Measurements from ENCODE around the gene ARPC5. TPM values are rescaled to one million over a fixed set of nuclear protein-coding genes. Genes with fewer than 3 reads are reported as not detected.

ARPC5 gene
- total and polyA plus RNA-seq, 2 experiments from 2014 or later, result 144 to 183 TPM

DNA sequence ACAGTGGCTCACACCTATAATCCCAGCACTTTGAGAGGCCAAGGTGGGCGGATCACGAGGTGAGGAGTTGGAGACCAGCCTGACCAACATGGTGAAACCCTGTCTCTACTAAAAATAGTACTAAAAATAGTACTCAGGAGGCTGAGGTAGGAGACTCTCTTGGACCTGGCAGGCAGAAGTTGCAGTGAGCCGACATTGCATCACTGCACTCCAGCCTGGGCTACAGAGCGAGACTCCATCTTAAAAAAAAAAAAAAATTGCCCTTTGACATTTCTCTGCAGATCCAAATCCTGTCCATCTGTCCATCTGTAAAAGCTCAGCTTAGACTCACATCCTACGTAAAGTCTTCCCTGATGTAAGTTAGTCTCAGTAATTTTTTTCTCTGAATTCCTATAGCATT lies 39.1 kb downstream of the ARPC5 start:
- DNase-seq (ENCODE audit: low spot score), result no peak
- WGBS (ENCODE audit: low lambda C conversion rate, missing lambda C conversion rate), result 97% methylated on average over 5 of the region's 5 CpGs
- Histone ChIP-seq H3K9me2 (replicated peaks; ENCODE audit: insufficient read depth) (no peaks in the 10 kb centered on the region), H3K4me1 (ENCODE audit: insufficient read depth) (peaks cover 5% of the 10 kb centered on the region), H3K9me3 (ENCODE audit: low read depth) (no peaks in the 10 kb centered on the region), H2AFZ (no peak overlapping the region), H4K20me1 (ENCODE audit: insufficient read depth, poor library complexity, severe bottlenecking) (no peaks in the 10 kb centered on the region), H3K4me3 (no peak overlapping the region), H3K79me2 (no peaks in the 10 kb centered on the region), H3K4me2 (no peak overlapping the region), H3K27me3 (no peaks in the 10 kb centered on the region), H3K27ac (no peak overlapping the region), H3K36me3 (replicated peaks; ENCODE audit: insufficient read depth, low read depth) (no peaks in the 10 kb centered on the region)
- no peak for TF ChIP-seq EZH2phosphoT487 (IDR thresholded peaks at IDR 0.05; ENCODE audit: low read depth, severe bottlenecking, unreplicated experiment)
- TF ChIP-seq EZH2 (IDR thresholded peaks at IDR 0.05; ENCODE audit: borderline replicate concordance), result no peak
- TF ChIP-seq, protein P1, sequence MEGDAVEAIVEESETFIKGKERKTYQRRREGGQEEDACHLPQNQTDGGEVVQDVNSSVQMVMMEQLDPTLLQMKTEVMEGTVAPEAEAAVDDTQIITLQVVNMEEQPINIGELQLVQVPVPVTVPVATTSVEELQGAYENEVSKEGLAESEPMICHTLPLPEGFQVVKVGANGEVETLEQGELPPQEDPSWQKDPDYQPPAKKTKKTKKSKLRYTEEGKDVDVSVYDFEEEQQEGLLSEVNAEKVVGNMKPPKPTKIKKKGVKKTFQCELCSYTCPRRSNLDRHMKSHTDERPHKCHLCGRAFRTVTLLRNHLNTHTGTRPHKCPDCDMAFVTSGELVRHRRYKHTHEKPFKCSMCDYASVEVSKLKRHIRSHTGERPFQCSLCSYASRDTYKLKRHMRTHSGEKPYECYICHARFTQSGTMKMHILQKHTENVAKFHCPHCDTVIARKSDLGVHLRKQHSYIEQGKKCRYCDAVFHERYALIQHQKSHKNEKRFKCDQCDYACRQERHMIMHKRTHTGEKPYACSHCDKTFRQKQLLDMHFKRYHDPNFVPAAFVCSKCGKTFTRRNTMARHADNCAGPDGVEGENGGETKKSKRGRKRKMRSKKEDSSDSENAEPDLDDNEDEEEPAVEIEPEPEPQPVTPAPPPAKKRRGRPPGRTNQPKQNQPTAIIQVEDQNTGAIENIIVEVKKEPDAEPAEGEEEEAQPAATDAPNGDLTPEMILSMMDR (IDR thresholded peaks at IDR 0.05; ENCODE audit: poor library complexity), result no peak

DNA sequence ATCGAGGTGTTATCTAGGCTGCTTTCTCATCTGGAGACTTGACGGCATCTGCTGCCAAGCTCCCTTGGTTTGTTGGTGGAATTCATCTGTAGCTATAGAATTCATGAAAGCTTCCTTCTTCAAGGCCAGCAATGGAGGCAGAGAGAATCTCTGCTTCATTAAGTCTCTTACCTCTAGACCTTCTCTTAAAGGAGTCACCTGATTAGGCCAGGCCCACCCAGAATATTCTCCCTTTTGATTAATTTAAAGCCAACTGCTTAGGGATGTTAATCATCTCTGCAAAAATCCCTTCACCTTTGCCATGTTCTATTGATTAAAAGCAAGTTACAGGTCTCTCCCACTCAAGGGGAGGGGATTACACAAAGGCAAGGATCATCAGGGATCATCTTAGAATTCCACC lies 40.0 kb downstream of the ARPC5 start:
- Histone ChIP-seq H3K27ac (no peak overlapping the region), H4K20me1 (ENCODE audit: insufficient read depth, poor library complexity, severe bottlenecking) (no peaks in the 10 kb centered on the region), H3K4me2 (no peak overlapping the region), H3K27me3 (no peaks in the 10 kb centered on the region), H3K79me2 (no peaks in the 10 kb centered on the region), H3K4me3 (no peak overlapping the region), H3K4me1 (ENCODE audit: insufficient read depth) (peaks cover 5% of the 10 kb centered on the region), H3K9me3 (ENCODE audit: low read depth) (no peaks in the 10 kb centered on the region), H3K9me2 (replicated peaks; ENCODE audit: insufficient read depth) (no peaks in the 10 kb centered on the region), H3K36me3 (replicated peaks; ENCODE audit: insufficient read depth, low read depth) (no peaks in the 10 kb centered on the region), H2AFZ (no peak overlapping the region)
- DNase-seq (ENCODE audit: low spot score), result no peak
- WGBS (ENCODE audit: low lambda C conversion rate, missing lambda C conversion rate), result 93% methylated on average over 2 of the region's 2 CpGs
- TF ChIP-seq EZH2phosphoT487 (IDR thresholded peaks at IDR 0.05; ENCODE audit: low read depth, severe bottlenecking, unreplicated experiment) (no peak), EZH2 (IDR thresholded peaks at IDR 0.05; ENCODE audit: borderline replicate concordance) (no peak)
- TF ChIP-seq, protein P1 (IDR thresholded peaks at IDR 0.05; ENCODE audit: poor library complexity), result no peak

DNA sequence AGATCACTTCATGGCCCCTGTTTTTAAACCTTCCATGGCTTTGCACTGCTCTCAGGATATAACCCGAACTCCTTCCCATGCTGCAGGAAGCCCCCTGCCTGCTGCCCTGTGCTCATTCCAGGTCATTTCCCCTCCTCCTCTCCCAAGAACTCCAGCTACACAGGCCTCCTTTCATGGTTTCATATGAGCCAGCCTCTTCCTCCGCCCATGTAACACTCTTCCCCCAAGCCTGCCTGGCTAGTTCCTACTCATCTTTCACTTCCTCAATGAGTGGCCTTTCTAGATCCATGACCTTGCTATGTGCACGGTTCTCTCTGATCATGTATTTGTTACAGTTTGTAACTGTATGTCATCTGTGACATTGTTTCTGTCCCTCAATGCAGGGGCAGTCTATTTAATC lies 42.2 kb downstream of the ARPC5 start:
- Histone ChIP-seq H4K20me1 (ENCODE audit: insufficient read depth, poor library complexity, severe bottlenecking) (no peaks in the 10 kb centered on the region), H3K4me3 (no peak overlapping the region), H3K27ac (no peak overlapping the region), H3K79me2 (no peaks in the 10 kb centered on the region), H3K9me2 (replicated peaks; ENCODE audit: insufficient read depth) (no peaks in the 10 kb centered on the region), H3K4me2 (no peak overlapping the region), H3K27me3 (no peaks in the 10 kb centered on the region), H3K4me1 (ENCODE audit: insufficient read depth) (peaks cover 7% of the 10 kb centered on the region), H3K36me3 (replicated peaks; ENCODE audit: insufficient read depth, low read depth) (no peaks in the 10 kb centered on the region), H3K9me3 (ENCODE audit: low read depth) (no peaks in the 10 kb centered on the region), H2AFZ (no peak overlapping the region)
- TF ChIP-seq EZH2phosphoT487 (IDR thresholded peaks at IDR 0.05; ENCODE audit: low read depth, severe bottlenecking, unreplicated experiment), result no peak
- no peak for TF ChIP-seq EZH2 (IDR thresholded peaks at IDR 0.05; ENCODE audit: borderline replicate concordance)
- TF ChIP-seq, protein P1 (IDR thresholded peaks at IDR 0.05; ENCODE audit: poor library complexity), result no peak
- DNase-seq (ENCODE audit: low spot score), result no peak
- 85% methylated on average over 3 of the region's 3 CpGs for WGBS (ENCODE audit: low lambda C conversion rate, missing lambda C conversion rate)

DNA sequence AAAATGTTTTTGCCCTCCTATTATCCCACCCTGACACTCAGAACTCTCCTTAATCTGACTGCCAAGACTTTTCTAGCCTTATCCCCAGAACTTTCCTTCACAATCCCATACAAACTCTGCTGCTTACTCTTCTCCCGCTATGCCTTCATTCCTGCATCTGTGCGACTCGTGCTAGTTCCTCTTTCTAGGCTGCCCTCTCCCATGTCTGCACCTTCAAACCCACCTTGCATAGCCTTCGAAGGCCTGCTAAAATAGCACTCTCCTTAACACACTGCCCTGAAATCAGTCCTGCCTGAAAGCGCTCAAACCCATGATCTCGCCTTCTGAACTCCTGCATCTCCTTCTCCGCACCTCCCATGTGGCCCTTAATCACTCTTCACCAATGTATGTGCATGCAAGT lies 42.9 kb downstream of the ARPC5 start:
- peaks cover 7% of the 10 kb centered on the region for H3K4me1 ChIP-seq (ENCODE audit: insufficient read depth)
- no peak overlapping the region for H2AFZ ChIP-seq
- no peaks in the 10 kb centered on the region for H3K36me3 ChIP-seq (replicated peaks; ENCODE audit: insufficient read depth, low read depth)
- no peaks in the 10 kb centered on the region for H3K9me2 ChIP-seq (replicated peaks; ENCODE audit: insufficient read depth)
- no peak overlapping the region for H3K27ac ChIP-seq
- no peak for TF ChIP-seq EZH2 (IDR thresholded peaks at IDR 0.05; ENCODE audit: borderline replicate concordance)
- TF ChIP-seq, protein P1 (IDR thresholded peaks at IDR 0.05; ENCODE audit: poor library complexity), result no peak
- TF ChIP-seq EZH2phosphoT487 (IDR thresholded peaks at IDR 0.05; ENCODE audit: low read depth, severe bottlenecking, unreplicated experiment), result no peak
- H4K20me1 ChIP-seq (ENCODE audit: insufficient read depth, poor library complexity, severe bottlenecking), result no peaks in the 10 kb centered on the region
- DNase-seq (ENCODE audit: low spot score), result no peak
- no peaks in the 10 kb centered on the region for H3K27me3 ChIP-seq
- no peaks in the 10 kb centered on the region for H3K79me2 ChIP-seq
- H3K4me2 ChIP-seq, result no peak overlapping the region
- 93% methylated on average over 7 of the region's 7 CpGs for WGBS (ENCODE audit: low lambda C conversion rate, missing lambda C conversion rate)
- no peak overlapping the region for H3K4me3 ChIP-seq
- no peaks in the 10 kb centered on the region for H3K9me3 ChIP-seq (ENCODE audit: low read depth)

Data from hepatocyte (in vitro differentiated cells).